NOMO-1 (cell line): ENCODE results near the gene AMIGO2.
A peak's percentile ranks its signal among the peaks of the same experiment; 100 is the strongest.
"Not testable (repeated sequence)": the region's sequence is repeated elsewhere in the genome, so short reads cannot be mapped to it uniquely, and the experiment has no call there.

ENCODE experiments used
- DNase-seq, 2 experiments: peaks; one replicate each; lab custom pipeline; 2025; ENCODE audit not compliant: unreplicated experiment in 2 of 2; lab: John Stamatoyannopoulos, UW

AMIGO2 gene

DNA sequence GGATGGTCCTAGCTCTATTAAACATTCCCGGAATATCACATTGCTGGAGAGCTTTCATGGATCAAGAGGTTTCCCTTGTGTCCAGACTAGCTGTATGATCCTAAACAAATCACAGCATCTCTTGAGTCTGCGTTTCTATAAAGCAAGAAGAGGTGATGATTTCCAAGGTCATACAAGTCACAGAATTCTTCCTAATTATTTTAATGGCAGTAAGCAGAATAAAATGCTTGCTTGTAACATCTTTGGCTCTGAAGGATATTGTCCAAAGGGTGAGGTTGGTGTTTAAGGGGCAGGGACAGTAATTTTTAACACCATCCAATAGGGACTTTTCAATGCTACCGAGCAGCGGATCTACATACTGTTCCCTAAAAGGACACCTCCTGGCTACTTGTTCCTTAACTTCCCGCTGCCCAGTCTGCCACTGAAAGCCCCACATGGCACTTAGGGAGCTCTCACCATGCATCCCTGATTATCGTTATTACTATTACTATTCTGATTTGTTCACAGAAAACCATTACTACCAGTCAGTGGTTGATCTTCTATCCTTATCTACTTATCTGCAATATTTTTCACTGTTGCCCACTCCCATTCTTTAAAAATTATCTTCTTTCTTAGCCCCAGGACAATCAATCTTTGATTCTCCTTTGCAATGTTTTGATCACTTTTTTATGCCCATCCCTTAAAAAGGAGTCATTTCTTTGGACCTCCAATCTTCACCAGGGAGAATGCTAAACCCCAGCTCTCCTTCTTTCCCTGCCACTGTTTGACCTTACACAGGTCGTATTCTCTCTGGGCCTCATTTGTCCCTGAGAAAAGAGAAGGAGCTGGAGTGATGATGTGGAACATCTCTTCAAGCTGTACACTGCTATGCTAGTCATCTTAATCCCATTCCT, 4.3 kb downstream of the AMIGO2 start:
- no peak for DNase-seq

GRCh38 chr12:47074757-47075156, 5.0 kb downstream of the AMIGO2 start:
- no peak for DNase-seq

- no peak for DNase-seq
Measured at GRCh38 chr12:47073951-47074350, 5.8 kb downstream of the AMIGO2 start.

GRCh38 chr12:47071241-47071852, 8.4 kb downstream of the AMIGO2 start:
- peak in 1 of 2 experiments; percentile 27 for DNase-seq

- no peak for DNase-seq
Measured at GRCh38 chr12:47070310-47070709, 9.4 kb downstream of the AMIGO2 start.

DNA sequence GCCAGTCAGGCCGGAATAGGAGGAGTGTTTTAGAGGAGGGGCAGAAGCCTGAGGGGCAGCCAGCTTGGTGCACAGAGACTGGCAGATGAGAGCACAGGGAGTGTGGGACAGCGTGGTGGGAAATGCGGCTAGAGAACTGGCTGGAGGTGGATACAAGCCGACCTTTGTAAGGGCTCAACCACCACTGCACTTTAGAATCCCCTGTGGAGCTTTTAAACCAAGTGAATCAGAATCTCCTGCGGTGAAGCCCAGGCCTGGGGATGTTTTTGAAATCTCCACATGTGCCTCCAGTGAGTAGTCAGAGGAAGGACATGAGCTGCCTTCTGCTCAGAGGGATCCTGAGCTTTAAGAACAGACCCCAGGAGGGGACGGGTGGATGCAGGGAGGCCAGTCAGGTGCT, 11.2 kb downstream of the AMIGO2 start:
- no peak for DNase-seq

GRCh38 chr12:47067771-47068431, 11.9 kb downstream of the AMIGO2 start:
- DNase-seq: no peak

GRCh38 chr12:47067176-47067575, 12.6 kb downstream of the AMIGO2 start:
- no peak for DNase-seq

- DNase-seq: no peak
Measured at GRCh38 chr12:47066278-47067025, 13.3 kb downstream of the AMIGO2 start.

- no peak for DNase-seq
Measured at GRCh38 chr12:47065546-47065945, 14.2 kb downstream of the AMIGO2 start.

GRCh38 chr12:47058640-47059039, 21.1 kb downstream of the AMIGO2 start:
- not testable (repeated sequence) for DNase-seq

GRCh38 chr12:47056944-47057343, 22.8 kb downstream of the AMIGO2 start:
- DNase-seq: not testable (repeated sequence)

DNA sequence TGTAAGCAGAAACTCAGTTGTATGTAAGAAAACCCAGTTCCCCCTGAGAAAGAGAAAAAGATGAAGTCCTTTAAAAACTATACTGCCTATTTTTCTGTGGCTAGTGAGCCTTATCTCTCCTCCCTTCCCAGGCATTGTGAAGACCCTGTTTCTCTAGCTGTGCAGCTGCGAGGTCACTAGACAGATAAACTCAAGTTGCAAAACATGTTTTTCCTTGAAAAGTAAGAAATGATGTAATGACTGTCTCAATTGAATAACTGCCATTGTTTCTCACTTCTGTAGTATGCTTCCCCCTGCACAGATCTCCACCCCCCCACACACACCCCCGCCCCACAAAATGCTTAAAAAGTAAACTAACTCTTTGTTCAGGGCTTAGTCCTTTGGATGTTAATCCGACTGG, 23.9 kb downstream of the AMIGO2 start:
- not testable (repeated sequence) for DNase-seq

DNA sequence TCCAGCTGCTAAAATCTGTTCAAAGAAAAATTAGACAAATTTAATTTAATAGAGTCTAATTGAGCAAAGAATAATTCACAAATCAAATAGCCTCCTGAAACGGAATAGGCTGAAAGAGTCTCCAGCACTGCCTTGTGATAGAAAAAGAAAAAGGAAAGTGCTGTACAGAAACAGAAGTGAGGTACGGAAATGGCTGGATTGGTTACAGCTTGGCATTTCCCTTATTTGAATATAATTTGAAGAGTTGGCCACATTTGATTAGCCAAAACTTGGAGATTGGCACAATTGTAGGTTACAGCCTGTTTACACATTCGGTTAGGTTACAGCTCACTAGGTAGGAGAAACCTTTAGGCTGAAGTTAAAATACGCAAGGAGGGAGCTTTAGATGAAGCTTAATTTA, 25.1 kb downstream of the AMIGO2 start:
- DNase-seq: peak in 1 of 2 experiments; percentile 21

DNA sequence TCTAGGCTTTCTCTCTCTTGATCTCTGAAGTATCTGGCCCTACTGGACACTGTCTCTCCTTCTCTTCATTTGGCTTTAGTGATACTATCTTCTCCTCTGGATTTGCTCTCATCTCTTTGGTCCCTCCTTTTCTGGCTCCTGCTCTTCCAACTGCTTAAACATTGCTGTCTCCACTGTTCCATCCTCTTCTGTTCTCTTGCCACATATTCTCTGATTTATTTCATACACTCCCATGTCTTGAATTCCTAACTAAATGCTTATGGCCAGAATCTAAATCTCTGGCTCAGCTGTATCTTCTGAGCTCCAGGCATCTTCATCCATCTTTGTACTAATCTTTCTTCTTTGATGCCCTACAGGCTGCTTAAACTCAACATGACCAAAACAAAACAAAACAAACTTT, 25.8 kb downstream of the AMIGO2 start:
- DNase-seq: no peak

GRCh38 chr12:47052274-47052673, 27.5 kb downstream of the AMIGO2 start:
- no peak for DNase-seq

DNA sequence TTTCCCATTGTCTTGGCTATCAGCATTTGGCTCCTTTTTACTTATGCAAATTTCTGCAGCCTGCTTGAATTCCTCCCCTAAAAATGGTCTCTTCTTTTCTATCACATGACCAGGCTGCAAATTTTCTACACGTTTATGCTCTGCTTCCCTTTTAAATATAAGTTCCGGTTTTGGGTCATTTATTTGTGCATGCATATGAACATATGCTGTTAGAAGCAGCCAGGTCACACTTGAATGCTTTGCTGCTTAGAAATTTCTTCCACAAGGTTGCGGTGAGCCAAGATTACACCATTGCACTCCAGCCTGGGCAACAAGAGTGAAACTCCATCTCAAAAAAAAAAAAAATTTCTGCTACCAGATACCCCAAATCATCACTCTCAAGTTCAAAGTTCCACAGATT, 28.5 kb downstream of the AMIGO2 start:
- not testable (repeated sequence) for DNase-seq

DNA sequence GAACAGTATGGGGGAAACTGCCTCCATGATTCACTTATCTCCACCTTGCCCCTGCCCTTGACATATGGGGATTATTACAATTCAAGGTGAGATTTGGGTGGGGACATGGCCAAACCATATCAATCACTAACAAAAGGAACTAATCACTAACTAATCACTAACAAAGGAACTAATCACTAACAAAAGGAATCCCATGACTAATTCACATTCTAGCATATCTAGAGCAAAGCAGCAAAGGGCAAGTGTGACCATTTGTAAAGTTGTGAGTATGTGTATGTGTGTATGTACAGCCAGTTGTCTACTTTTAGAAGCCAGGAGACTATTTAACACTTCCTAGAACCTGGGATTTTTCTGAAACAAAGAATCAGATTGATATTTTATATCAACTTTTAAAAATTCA, 31.2 kb downstream of the AMIGO2 start:
- DNase-seq: no peak

GRCh38 chr12:47041327-47041726, 38.4 kb downstream of the AMIGO2 start:
- no peak for DNase-seq

DNA sequence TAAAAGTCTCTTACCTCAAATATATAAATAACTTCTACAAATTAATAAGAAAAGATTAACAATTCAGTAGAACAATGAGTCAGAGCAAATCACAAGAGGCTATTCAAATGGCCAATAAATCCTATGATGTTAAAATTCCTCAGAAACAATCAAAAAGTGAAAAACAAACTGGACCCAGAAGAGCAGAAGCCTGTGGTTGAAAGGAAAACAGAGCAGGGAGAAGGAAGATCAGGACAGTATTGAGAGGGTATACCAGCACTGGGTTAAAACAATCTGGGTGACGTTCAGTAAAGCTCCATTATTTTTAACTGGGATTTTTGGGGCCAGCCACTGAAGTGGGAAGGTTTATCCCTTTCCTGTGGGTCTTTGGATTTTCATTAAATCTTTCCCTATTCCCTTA, 40.0 kb downstream of the AMIGO2 start:
- no peak for DNase-seq

DNA sequence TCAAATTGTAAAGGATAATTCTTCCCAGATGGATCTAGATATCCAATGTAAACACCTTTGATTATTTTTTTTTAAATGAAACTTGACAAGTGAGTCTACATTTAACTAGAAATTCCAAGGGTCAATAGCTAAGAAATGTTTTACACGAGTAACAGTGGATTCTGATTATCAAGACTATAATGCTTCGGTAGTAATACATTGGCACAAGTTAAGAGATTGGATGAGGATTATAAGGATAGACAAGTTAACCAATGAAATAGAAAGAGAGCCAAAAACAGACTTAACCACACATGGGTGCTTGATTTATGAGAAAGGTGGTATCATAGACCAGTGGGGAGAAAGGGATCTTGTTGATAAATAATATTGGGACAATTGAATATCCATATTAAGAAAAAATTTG, 40.7 kb downstream of the AMIGO2 start:
- no peak for DNase-seq
